GM19043 (cell line): ENCODE data around the gene PCDHGC4.

Experiments used
- ATAC-seq: cut with Tn5 transposase; IDR thresholded peaks from one replicate; pipeline ENCODE4 v1.9.1; 2021; ENCODE audit warnings: low read depth; ENCODE audit not compliant: unreplicated experiment

Gene PCDHGC4

DNA sequence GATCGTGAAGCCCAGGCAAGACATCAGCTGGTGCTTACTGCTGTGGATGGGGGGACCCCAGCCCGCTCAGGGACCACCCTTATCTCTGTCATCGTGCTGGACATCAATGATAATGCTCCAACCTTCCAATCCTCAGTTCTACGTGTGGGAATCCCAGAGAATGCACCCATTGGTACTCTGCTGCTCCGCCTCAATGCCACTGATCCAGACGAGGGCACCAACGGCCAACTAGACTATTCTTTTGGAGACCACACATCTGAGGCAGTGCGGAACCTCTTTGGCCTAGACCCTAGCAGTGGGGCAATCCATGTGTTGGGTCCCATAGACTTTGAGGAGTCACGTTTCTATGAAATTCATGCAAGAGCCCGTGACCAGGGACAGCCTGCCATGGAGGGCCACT is 5.0 kb downstream of the PCDHGC4 start:
- ATAC-seq, result no peak

DNA sequence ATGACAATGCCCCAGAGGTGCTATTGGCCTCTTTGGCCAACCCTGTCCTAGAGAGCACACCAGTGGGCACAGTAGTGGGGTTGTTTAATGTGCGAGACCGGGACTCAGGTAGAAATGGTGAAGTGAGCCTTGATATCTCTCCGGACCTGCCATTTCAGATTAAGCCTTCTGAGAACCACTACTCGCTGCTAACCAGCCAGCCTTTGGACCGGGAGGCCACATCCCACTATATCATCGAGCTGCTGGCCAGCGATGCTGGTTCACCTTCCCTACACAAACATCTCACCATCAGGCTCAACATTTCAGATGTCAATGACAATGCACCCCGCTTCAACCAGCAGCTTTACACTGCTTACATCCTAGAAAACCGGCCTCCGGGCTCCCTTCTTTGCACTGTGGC is 5.4 kb downstream of the PCDHGC4 start:
- ATAC-seq, result no peak

DNA sequence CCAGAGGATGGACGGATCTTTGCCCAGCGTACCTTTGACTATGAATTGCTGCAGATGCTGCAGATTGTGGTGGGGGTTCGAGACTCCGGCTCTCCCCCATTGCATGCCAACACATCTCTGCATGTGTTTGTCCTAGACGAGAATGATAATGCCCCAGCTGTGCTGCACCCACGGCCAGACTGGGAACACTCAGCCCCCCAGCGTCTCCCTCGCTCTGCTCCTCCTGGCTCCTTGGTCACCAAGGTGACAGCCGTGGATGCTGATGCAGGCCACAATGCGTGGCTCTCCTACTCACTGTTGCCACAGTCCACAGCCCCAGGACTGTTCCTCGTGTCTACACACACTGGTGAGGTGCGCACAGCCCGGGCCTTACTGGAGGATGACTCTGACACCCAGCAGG is 5.9 kb downstream of the PCDHGC4 start:
- ATAC-seq, result no peak

- ATAC-seq, result no peak
These were observed 6.7 kb downstream of the PCDHGC4 start for GRCh38 chr5:141491323-141492167.

DNA sequence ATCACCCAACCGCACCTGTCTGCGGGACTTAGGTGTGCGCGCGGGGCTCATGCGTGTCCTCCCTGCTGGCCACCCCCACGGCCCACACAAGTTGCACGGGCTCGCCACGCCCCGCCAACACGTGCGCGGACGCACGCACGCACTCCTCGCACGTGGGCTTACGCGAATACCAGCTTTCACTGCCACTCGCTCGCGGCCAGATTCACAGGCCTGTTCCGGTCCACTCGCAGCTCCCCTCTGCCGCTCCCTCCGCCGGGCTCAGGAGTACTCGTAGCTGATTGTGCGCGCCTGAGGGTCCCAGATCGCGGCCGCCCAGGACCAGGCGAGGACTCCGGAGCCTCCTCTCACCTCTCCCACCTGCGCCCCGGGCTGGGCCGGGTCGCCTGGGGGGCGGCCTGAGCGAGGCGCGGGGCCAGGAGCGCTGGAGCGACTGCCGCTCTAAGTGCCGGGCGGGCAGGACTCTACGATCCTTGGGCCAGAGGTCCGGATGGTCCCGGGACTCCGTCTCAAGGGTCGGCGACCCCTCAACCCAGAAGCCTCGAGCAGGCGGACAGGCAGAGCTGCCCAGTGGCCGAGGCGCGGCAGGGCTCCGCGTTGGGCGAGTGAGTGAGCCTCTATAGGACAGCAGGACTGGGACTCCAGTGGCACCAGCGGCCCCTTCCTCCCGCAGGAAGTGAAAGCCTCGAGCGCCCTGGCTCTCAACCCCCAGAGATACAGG is 7.5 kb downstream of the PCDHGC4 start:
- ATAC-seq, result peak; percentile 42

DNA sequence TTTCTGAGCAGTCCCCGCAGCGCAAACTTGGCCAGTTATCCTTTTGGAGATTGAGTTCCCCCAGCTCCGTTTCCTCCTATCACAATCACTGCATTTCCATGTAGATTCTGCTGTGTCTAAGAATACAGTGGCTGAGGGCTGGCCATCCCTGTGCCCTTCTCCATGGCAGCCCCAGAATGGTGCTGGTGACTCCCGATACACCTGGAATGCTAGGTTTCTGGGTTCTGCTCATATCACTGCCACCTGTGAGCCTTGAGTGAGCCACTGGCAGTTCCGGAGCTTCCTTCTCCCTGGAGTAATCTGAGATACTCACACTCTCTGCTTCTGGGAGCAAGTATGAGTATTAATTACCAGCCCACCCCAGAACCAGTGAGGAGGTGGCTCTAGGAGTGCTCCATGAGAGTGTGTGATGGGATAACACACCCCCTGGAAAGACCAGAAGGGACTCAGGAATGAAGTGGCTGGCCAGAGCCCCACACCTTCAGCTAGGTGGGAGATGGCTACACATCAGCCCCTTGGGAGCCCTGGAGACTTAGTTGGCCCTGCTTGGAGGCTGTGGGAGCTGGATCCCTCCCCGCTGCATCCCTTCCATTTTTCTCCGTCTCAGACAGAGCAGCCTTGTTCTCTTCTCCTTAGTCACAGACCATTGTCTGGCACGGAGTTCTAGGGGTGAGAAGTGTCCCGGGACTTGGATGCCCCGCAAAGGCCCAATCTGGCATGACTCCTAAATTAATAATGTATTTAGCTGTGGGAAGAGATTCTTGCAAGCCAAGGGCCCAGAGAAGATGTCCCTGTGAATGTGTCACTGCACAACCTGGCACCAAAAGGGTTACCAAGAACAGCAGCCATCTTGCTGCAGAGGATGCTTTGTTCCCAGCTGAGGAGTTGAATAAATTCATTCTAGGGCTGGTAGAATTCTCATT is 8.9 kb downstream of the PCDHGC4 start:
- no peak for ATAC-seq

- no peak for ATAC-seq
These were observed 10.1 kb downstream of the PCDHGC4 start for GRCh38 chr5:141494761-141495452.

DNA sequence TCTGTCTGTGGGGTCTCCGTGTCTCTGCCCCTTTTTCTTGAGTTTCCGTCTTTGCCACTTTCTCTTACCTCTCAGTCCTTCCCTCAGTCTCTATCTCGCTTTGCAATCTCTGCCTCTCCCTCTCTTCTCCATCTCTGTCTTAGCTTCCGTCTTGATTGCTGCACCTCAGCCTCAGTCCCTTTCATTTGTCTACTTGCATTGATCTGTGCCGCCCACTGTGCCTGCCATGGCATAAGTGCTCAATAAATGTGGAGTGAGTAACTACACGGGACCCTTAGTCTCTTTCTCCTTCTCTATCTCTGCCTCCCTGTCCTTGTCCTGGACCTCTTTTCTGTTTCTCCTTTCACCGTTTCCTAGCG is 10.6 kb downstream of the PCDHGC4 start:
- ATAC-seq, result no peak

GRCh38 chr5:141496038-141496437 is 11.2 kb downstream of the PCDHGC4 start:
- no peak for ATAC-seq

DNA sequence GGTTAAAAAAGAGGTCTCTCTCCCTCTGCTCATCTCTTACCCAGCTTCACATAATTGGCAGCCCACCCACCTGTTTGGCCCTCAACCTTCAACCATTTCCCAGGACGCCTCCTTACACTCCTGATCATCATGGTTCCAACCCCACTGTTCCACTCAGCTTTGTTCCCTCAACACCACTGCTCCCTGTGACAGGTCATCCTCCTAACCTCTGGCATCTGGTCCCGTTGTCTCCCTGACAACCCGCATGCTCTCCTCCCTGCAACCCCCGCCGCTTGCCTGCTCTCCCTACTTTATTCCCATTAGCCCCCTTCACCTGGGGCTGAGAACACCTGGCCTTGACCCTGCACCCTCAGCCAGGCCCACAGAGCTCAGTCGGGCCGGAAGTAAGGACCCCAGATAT is 16.9 kb downstream of the PCDHGC4 start:
- ATAC-seq, result no peak

DNA sequence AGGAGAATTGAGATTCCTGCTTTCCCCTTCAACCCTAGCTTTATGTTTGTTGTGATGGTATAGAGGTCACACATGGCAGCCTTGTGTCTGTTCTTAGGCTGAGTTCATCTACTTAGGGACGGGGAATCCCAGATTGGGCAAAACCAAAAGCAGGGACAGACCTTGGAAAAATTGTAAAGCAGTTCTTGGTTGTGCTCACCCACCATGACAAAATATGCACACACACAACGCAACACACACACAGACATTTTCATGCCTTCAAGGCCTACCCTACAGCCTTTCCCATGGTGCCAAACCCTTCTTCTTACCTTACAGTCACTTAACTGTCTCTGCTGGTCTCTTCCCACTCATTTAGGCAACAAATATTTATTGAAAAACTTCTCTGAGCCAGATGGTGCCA is 18.9 kb downstream of the PCDHGC4 start:
- no peak for ATAC-seq

GRCh38 chr5:141504216-141504615 is 19.4 kb downstream of the PCDHGC4 start:
- no peak for ATAC-seq

- ATAC-seq, result no peak
These were observed 21.7 kb downstream of the PCDHGC4 start for GRCh38 chr5:141506381-141507155.

DNA sequence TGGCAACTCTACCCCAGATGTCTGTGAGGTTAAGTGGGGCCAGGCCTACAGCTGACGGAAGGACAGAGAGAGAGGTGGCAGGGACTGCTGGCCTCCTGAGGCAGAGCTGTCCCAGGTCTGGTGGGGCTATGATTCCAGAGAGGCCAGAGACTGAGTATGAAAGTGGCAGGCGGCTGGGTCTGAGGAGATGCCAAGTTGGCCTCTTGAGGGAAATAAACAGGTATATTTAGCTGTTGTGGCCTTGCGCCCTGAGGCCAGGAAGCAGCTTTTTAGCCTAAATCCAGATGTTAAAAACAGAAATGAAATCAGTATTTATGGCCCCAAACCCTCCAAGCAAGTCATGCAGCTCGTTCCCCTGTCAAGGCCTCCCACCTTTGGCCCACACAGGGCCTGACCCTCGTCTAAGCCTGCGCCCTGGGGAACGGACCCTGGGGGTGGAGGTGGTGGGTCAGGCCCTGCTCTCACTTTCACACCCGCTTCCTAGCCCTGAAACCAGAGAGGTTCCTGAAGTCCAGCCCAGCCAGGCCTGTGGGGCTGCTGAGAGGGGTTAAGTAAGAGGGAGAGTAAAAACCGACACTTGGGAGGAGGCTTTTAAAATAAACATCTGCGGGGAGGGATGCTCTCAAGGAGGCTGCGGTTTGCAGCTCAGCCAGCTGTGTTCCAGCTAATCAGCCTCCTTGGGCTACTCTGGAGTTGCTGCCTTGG is 22.7 kb downstream of the PCDHGC4 start:
- ATAC-seq, result peak; percentile 27

DNA sequence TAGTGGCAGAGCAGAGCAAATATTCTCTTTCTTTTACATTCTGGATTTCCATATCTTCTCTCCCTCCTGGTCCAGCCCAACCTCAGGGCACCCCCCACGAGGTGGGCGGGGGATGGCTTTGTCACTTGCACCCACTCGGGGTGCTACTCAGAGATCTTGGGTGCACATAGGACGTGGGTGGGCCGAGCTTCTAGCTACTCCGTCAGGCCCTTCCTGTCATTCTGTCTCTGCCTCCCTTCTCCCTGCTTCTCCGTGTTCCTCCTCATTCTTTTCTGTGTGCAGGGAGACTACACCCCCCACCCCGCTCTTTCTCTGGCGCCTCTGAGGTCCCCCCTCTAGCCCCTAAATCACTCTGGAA is 23.6 kb downstream of the PCDHGC4 start:
- no peak for ATAC-seq

DNA sequence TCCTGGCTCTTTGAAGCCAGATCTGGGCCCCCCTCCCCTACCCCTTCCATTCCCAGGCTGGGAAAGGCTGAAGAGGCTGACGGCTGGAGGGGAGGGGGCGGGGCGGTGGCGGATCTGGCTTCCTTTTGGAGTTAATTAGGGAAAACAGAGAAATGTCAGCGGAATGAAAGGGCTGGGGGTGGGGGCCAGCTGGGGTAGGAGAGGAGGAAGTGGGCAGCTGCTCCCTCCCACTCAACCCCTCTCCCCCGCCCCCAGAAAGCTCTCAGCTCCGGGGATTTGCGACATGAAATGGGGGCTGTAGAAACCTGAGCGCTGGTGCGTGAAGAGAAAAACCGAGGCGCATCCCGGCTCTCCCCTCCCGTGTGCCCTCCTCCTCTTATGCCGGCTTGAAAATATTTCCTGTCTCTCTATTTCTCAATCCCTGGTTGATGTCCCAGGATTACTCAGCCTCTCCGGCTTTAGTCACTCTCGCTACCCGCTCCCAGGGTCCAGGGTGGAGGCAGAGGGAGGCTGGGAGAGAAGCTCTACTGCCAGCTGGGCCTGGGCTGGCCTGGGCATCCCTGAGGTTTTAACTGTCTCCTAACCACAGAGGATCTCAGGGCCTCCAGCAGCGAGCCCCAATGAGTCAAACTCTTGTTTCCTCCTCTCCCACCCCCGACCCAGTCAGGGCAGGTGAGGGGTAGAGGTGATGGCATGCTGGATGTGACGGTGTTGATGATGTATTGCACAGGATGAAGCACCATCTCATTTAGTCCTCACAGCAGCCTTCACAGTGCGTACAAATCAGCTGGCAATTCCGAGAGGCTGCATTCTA is 24.2 kb downstream of the PCDHGC4 start:
- ATAC-seq, result no peak

GRCh38 chr5:141510160-141510559 is 25.3 kb downstream of the PCDHGC4 start:
- no peak for ATAC-seq

GRCh38 chr5:141510850-141511601 is 26.2 kb downstream of the PCDHGC4 start:
- ATAC-seq, result no peak
